IMR-90 (cell line): Measurements from ENCODE around the gene CBR1. TPM values are rescaled to one million over a fixed set of nuclear protein-coding genes. Genes with fewer than 3 reads are reported as not detected.

Experiments used
- ATAC-seq: fragments of 200-7000 bp; cut with Tn5 transposase; 2 replicates; pipeline ENCODE4 v1.9.1; 2020; ENCODE audit warnings: low read depth, mild to moderate bottlenecking, moderate library complexity
- BruUV-seq: library from RNA; stranded (reverse); fragments of 400-500 nt; replicated peaks from 2 replicates; lab custom pipeline; 2021; lab: Mats Ljungman, UMichigan
- CTCF ChIA-PET: fragments of 300-600 bp; formaldehyde crosslinking; extraction: SDS; loops from one replicate; lab custom pipeline; 2021; ENCODE audit warnings: antibody characterized with exemption; lab: Yijun Ruan, JAX
- POLR2A ChIA-PET: fragments of 300-600 bp; sonication (Branson Sonifier 250); formaldehyde crosslinking; loops from one replicate; lab custom pipeline; 2022; ENCODE audit warnings: antibody characterized with exemption; ENCODE audit not compliant: unreplicated experiment; lab: Charles Lee
- DNase-seq: peaks from one replicate; pipeline ENCODE4 v3.0.0; 2013
- H2AFZ ChIP-seq: replicated peaks from 2 replicates; pipeline ENCODE3; 2013; ENCODE audit warnings: low read length, mild to moderate bottlenecking; ENCODE audit not compliant: poor library complexity
- H2AK5ac ChIP-seq: 2 replicates; pipeline ENCODE4 v1.6.1; 2013; ENCODE audit warnings: low read depth, low read length, inconsistent platforms
- H2AK9ac ChIP-seq: replicated peaks from 2 replicates; pipeline ENCODE3; 2013; ENCODE audit warnings: mild to moderate bottlenecking, low read depth, low read length, moderate library complexity; ENCODE audit not compliant: poor library complexity
- H2BK120ac ChIP-seq: 2 replicates; pipeline ENCODE4 v1.6.1; 2013; ENCODE audit warnings: low read depth, low read length, inconsistent platforms
- H2BK15ac ChIP-seq: 3 replicates; pipeline ENCODE4 v1.6.1; 2013; ENCODE audit warnings: low read depth, low read length, inconsistent platforms
- H2BK20ac ChIP-seq: 2 replicates; pipeline ENCODE4 v1.6.1; 2013; ENCODE audit warnings: low read depth, mild to moderate bottlenecking, inconsistent platforms, low read length, moderate library complexity
- H2BK5ac ChIP-seq: 2 replicates; pipeline ENCODE4 v1.6.1; 2013; ENCODE audit warnings: mild to moderate bottlenecking, low read depth, low read length, inconsistent platforms; ENCODE audit not compliant: poor library complexity, severe bottlenecking
- H3K14ac ChIP-seq: replicated peaks from 2 replicates; pipeline ENCODE4 v1.6.1; 2013; ENCODE audit warnings: low read depth, low read length, inconsistent platforms
- H3K18ac ChIP-seq: 2 replicates; pipeline ENCODE4 v1.6.1; 2013; ENCODE audit warnings: low read depth, low read length, control low read depth
- H3K23ac ChIP-seq: 2 replicates; pipeline ENCODE4 v1.6.1; 2013; ENCODE audit warnings: low read depth, low read length, inconsistent platforms
- H3K27ac ChIP-seq: 2 replicates; pipeline ENCODE4 v1.5.1; 2013; ENCODE audit warnings: mild to moderate bottlenecking, control low read depth, low read length; ENCODE audit not compliant: insufficient read depth
- H3K27me3 ChIP-seq: 2 replicates; pipeline ENCODE4 v1.6.1; 2013; ENCODE audit warnings: low read length; ENCODE audit not compliant: control insufficient read depth, insufficient read depth
- H3K36me3 ChIP-seq: 2 replicates; pipeline ENCODE4 v1.6.1; 2013; ENCODE audit warnings: low read length, mixed read lengths; ENCODE audit not compliant: control insufficient read depth, insufficient read depth
- H3K4ac ChIP-seq: 2 replicates; pipeline ENCODE4 v1.6.1; 2013; ENCODE audit warnings: low read depth, low read length, inconsistent platforms
- H3K4me1 ChIP-seq: 2 replicates; pipeline ENCODE4 v1.6.1; 2013; ENCODE audit warnings: low read length, mixed read lengths; ENCODE audit not compliant: control insufficient read depth, insufficient read depth
- H3K4me2 ChIP-seq: 2 replicates; pipeline ENCODE4 v1.6.1; 2013; ENCODE audit warnings: low read depth, mild to moderate bottlenecking, control low read depth, low read length, moderate library complexity
- H3K4me3 ChIP-seq: 2 replicates; pipeline ENCODE4 v1.5.1; 2013; ENCODE audit warnings: low read depth, mild to moderate bottlenecking, control low read depth, low read length, moderate library complexity; ENCODE audit not compliant: insufficient read depth
- H3K56ac ChIP-seq: 2 replicates; pipeline ENCODE4 v1.6.1; 2013; ENCODE audit warnings: low read length, inconsistent platforms; ENCODE audit not compliant: insufficient read depth; ENCODE audit errors: extremely low read depth
- H3K79me1 ChIP-seq, 2 experiments: 2 replicates each; pipeline ENCODE4 v1.6.1; 2013; ENCODE audit warnings: low read length in 2 of 2, inconsistent platforms in 1 of 2, low read depth in 1 of 2
- H3K9ac ChIP-seq: 2 replicates; pipeline ENCODE4 v1.6.1; 2013; ENCODE audit warnings: low read depth, low read length, control low read depth
- H3K9me1 ChIP-seq: 2 replicates; pipeline ENCODE4 v1.6.1; 2013; ENCODE audit warnings: low read length, inconsistent platforms; ENCODE audit not compliant: insufficient read depth
- H3K9me3 ChIP-seq: 2 replicates; pipeline ENCODE4 v1.6.1; 2013; ENCODE audit warnings: low read length; ENCODE audit not compliant: control insufficient read depth, insufficient read depth
- H4K20me1 ChIP-seq: 2 replicates; pipeline ENCODE4 v1.6.1; 2013; ENCODE audit warnings: low read length, inconsistent platforms; ENCODE audit not compliant: insufficient read depth
- H4K5ac ChIP-seq: 2 replicates; pipeline ENCODE4 v1.6.1; 2013; ENCODE audit warnings: mild to moderate bottlenecking, low read depth, low read length, control low read depth
- H4K8ac ChIP-seq, 2 experiments: 2 replicates each; pipeline ENCODE4 v1.6.1; 2013; ENCODE audit warnings: low read depth in 2 of 2, low read length in 2 of 2, control low read depth in 1 of 2, inconsistent platforms in 1 of 2
- H4K91ac ChIP-seq: 2 replicates; pipeline ENCODE4 v1.6.1; 2013; ENCODE audit warnings: low read depth, low read length, inconsistent platforms; ENCODE audit not compliant: insufficient read depth
- BHLHE40 ChIP-seq: fragments of 150-350 bp; IDR thresholded peaks from 2 replicates; pipeline ENCODE4 v1.6.1; 2016; ENCODE audit warnings: mild to moderate bottlenecking, low read depth, low read length
- CEBPB ChIP-seq: IDR thresholded peaks from 2 replicates; pipeline ENCODE4 v1.6.1; 2012; ENCODE audit warnings: low read depth, low read length, improper control_type of control experiment
- CHD1 ChIP-seq: IDR thresholded peaks from 2 replicates; pipeline ENCODE4 v1.6.1; 2012; ENCODE audit warnings: low read depth, low read length, improper control_type of control experiment
- FOS ChIP-seq: fragments of 150-350 bp; IDR thresholded peaks from 2 replicates; pipeline ENCODE4 v1.6.1; 2016; ENCODE audit warnings: low read depth, low read length
- MAFK ChIP-seq: IDR thresholded peaks from 2 replicates; pipeline ENCODE4 v1.6.1; 2012; ENCODE audit warnings: low read depth, low read length, improper control_type of control experiment
- MAZ ChIP-seq: IDR thresholded peaks from 2 replicates; pipeline ENCODE4 v1.6.1; 2012; ENCODE audit warnings: low read depth, mild to moderate bottlenecking, low read length, improper control_type of control experiment, moderate library complexity, borderline replicate concordance
- MXI1 ChIP-seq: IDR thresholded peaks from 2 replicates; pipeline ENCODE4 v1.6.1; 2012; ENCODE audit warnings: low read depth, mild to moderate bottlenecking, low read length, moderate library complexity, borderline replicate concordance
- NFE2L2 ChIP-seq: fragments of 150-350 bp; IDR thresholded peaks from 2 replicates; pipeline ENCODE4 v1.6.1; 2016; ENCODE audit warnings: low read depth, mild to moderate bottlenecking, low read length
- POLR2A ChIP-seq: IDR thresholded peaks from 2 replicates; pipeline ENCODE4 v1.6.1; 2012; ENCODE audit warnings: mild to moderate bottlenecking, low read depth, low read length
- RAD21 ChIP-seq: IDR thresholded peaks from 2 replicates; pipeline ENCODE4 v1.6.1; 2012; ENCODE audit warnings: low read length, improper control_type of control experiment
- RCOR1 ChIP-seq: IDR thresholded peaks from 2 replicates; pipeline ENCODE4 v1.6.1; 2012; ENCODE audit warnings: mild to moderate bottlenecking, low read length, improper control_type of control experiment; ENCODE audit not compliant: insufficient replicate concordance
- RFX5 ChIP-seq: IDR thresholded peaks from 2 replicates; pipeline ENCODE4 v1.8.0; 2012; ENCODE audit warnings: low read depth, mild to moderate bottlenecking, low read length, moderate library complexity
- SMC3 ChIP-seq: fragments of 150-350 bp; IDR thresholded peaks from 2 replicates; pipeline ENCODE4 v1.6.1; 2016; ENCODE audit warnings: low read depth, mild to moderate bottlenecking, antibody characterized with exemption, low read length, moderate library complexity
- WGBS, 2 experiments: methylation state at CpG; one replicate each; pipeline versions ENCODE4 v1.1.5 to v1.1.7; 2013; ENCODE audit warnings: missing lambda C conversion rate in 2 of 2; ENCODE audit not compliant: insufficient read length in 1 of 2; ENCODE audit errors: extremely low coverage in 2 of 2; 5-methylcytosine and 5-hydroxymethylcytosine counted together
- dilution Hi-C: fragments of 300-500 bp; cut with HindIII; formaldehyde crosslinking; loops from one replicate; pipeline ENCODE4 v1.14.3; 2018; ENCODE audit warnings: low sequenced_read_pairs; ENCODE audit not compliant: unreplicated experiment
- in situ Hi-C: fragments of 300-500 bp; cut with MboI; formaldehyde crosslinking; loops from 3 replicates; pipeline ENCODE4 v1.14.3; 2019; ENCODE audit warnings: low sequenced_read_pairs, inconsistent platforms, mixed read lengths
- intact Hi-C: fragments of 100-400 bp; cut with micrococcal nuclease; formaldehyde crosslinking; loops from 2 replicates; pipeline ENCODE4 v1.10.0; 2022
- polyA plus RNA-seq, 3 experiments: library from polyadenylated mRNA; depleted of rRNA; stranded (reverse); fragments of >200 nt; gene quantifications; 2 replicates each; pipeline ENCODE4 v1.2.3, GENCODE V29; 2012; ENCODE audit warnings: low replicate concordance in 1 of 3
- total RNA-seq: library from RNA; depleted of rRNA; stranded (reverse); fragments of >200 nt; gene quantifications from 2 replicates; pipeline ENCODE4 v1.2.3, GENCODE V29; 2012
- TF ChIP-seq, protein P1 (sequence below): fragments of 150-350 bp; IDR thresholded peaks from 2 replicates; pipeline ENCODE4 v1.6.1; 2016; ENCODE audit warnings: low read depth, mild to moderate bottlenecking, low read length, moderate library complexity, borderline replicate concordance
- TF ChIP-seq, protein P2 (sequence below): fragments of 150-350 bp; IDR thresholded peaks from 2 replicates; pipeline ENCODE4 v1.6.1; 2017; ENCODE audit warnings: mild to moderate bottlenecking, antibody characterized with exemption, low read length, low read depth
- TF ChIP-seq, protein P3 (sequence below): conservative IDR thresholded peaks from 2 replicates; pipeline ENCODE4 v1.5.1; 2012; ENCODE audit warnings: mild to moderate bottlenecking, low read depth, low read length, improper control_type of control experiment

Gene CBR1
- total and polyA plus RNA-seq, 2 of the 4 experiments (the other 2 are of a cell fraction): 122 to 222 TPM

- no TSS peak for BruUV-seq
- no peak overlapping the region for H2BK20ac ChIP-seq
- no peak for DNase-seq
- no peak overlapping the region for H2BK5ac ChIP-seq
- H2AK9ac ChIP-seq: no peak overlapping the region
- H4K20me1 ChIP-seq: no peaks in the 10 kb centered on the region
- H4K5ac ChIP-seq: no peak overlapping the region
- no peak overlapping the region for H2BK120ac ChIP-seq
- H3K27me3 ChIP-seq: peaks cover 16% of the 10 kb centered on the region
- no peak overlapping the region for H3K27ac ChIP-seq
- H3K23ac ChIP-seq: no peak overlapping the region
- H3K4me1 ChIP-seq: 0 out of 2 replicates have a peak, but pooled peaks cover 2% of the 10 kb centered on the region
- ATAC-seq: no peak
- ChIA-PET POLR2A (no interaction called here), CTCF (no interaction called here)
- H3K4me3 ChIP-seq: no peak overlapping the region
- no peak overlapping the region for H3K18ac ChIP-seq
- intact Hi-C loops (loop anchor here (5.0 to 10.0 kb wide), 2 partner anchors 166 to 269 kb away; no protein-coding TSS in a partner anchor), dilution Hi-C loops (no loop called here), in situ Hi-C loops (no loop called here)
- H3K4ac ChIP-seq: no peak overlapping the region
- H2BK15ac ChIP-seq: no peak overlapping the region
- WGBS, 2 experiments: no CpG with 5 or more reads among the region's 8 CpGs
- H3K79me1 ChIP-seq: no peaks in the 10 kb centered on the region
- H3K4me2 ChIP-seq: no peak overlapping the region
- H3K9ac ChIP-seq: no peak overlapping the region
- no peak overlapping the region for H3K56ac ChIP-seq
- no peaks in the 10 kb centered on the region for H3K9me1 ChIP-seq
- H4K8ac ChIP-seq: no peak overlapping the region
- H3K9me3 ChIP-seq: no peaks in the 10 kb centered on the region; the same call in 1 of the 2 replicates
- TF ChIP-seq FOS (no peak), RFX5 (no peak), RAD21 (no peak), RCOR1 (no peak), POLR2A (no peak), NFE2L2 (no peak), MAZ (no peak), CEBPB (no peak), CHD1 (no peak), BHLHE40 (no peak), MAFK (no peak), MXI1 (no peak), SMC3 (no peak)
- TF ChIP-seq, protein P1, sequence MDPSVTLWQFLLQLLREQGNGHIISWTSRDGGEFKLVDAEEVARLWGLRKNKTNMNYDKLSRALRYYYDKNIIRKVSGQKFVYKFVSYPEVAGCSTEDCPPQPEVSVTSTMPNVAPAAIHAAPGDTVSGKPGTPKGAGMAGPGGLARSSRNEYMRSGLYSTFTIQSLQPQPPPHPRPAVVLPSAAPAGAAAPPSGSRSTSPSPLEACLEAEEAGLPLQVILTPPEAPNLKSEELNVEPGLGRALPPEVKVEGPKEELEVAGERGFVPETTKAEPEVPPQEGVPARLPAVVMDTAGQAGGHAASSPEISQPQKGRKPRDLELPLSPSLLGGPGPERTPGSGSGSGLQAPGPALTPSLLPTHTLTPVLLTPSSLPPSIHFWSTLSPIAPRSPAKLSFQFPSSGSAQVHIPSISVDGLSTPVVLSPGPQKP: no peak
- TF ChIP-seq, protein P2, sequence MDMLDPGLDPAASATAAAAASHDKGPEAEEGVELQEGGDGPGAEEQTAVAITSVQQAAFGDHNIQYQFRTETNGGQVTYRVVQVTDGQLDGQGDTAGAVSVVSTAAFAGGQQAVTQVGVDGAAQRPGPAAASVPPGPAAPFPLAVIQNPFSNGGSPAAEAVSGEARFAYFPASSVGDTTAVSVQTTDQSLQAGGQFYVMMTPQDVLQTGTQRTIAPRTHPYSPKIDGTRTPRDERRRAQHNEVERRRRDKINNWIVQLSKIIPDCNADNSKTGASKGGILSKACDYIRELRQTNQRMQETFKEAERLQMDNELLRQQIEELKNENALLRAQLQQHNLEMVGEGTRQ: no peak
- TF ChIP-seq, protein P3, sequence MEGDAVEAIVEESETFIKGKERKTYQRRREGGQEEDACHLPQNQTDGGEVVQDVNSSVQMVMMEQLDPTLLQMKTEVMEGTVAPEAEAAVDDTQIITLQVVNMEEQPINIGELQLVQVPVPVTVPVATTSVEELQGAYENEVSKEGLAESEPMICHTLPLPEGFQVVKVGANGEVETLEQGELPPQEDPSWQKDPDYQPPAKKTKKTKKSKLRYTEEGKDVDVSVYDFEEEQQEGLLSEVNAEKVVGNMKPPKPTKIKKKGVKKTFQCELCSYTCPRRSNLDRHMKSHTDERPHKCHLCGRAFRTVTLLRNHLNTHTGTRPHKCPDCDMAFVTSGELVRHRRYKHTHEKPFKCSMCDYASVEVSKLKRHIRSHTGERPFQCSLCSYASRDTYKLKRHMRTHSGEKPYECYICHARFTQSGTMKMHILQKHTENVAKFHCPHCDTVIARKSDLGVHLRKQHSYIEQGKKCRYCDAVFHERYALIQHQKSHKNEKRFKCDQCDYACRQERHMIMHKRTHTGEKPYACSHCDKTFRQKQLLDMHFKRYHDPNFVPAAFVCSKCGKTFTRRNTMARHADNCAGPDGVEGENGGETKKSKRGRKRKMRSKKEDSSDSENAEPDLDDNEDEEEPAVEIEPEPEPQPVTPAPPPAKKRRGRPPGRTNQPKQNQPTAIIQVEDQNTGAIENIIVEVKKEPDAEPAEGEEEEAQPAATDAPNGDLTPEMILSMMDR: no peak
- no peak overlapping the region for H3K14ac ChIP-seq
- no peak overlapping the region for H2AK5ac ChIP-seq
- H3K36me3 ChIP-seq: no peaks in the 10 kb centered on the region
- H4K91ac ChIP-seq: no peak overlapping the region
- no peak overlapping the region for H2AFZ ChIP-seq
Measured at GRCh38 chr21:36111238-36111637, 41.4 kb downstream of the CBR1 start.
